ENCODE results near the gene NKAIN2.
A peak's percentile ranks its signal among the peaks of the same experiment; 100 is the strongest.

The NKAIN2 gene

DNA sequence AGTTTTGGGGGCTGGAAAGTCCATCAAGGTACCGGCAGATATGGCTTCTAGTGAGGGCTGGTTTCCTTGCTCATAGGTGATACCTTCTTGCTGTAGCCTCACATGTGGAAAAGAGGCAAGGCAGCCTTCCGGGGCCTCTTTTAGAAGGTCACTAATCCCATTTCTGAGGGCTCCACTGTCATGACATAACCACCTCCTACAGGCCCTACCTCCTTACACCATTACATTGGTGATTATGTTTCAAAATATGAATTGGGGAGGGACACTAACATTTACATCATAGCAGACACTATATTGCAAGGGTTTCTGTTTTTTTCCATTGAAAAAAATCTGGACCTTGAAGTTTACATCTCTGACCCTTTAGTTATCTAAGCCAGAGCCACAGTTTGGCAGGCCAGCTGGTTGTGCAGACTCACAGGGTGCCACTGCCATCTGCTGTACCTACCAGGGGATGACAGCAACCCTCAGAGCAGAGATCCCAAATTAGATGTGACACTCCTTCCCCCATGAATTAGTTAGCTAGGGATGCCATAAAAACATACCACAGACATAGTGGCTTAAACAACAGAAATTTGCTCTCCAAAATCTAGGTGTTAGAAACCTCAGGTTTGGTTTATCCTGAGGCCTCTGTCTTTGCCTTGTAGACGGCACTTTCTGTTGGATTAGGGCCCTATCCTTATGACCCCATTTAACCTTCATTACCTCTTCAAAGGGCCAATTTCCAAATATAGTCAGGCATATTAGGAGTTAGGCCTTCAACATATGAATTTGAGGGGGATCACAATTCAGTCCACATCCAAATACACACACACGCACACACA is 992.2 kb downstream of the NKAIN2 start:
- peak; percentile 44 for DNase-seq

DNA sequence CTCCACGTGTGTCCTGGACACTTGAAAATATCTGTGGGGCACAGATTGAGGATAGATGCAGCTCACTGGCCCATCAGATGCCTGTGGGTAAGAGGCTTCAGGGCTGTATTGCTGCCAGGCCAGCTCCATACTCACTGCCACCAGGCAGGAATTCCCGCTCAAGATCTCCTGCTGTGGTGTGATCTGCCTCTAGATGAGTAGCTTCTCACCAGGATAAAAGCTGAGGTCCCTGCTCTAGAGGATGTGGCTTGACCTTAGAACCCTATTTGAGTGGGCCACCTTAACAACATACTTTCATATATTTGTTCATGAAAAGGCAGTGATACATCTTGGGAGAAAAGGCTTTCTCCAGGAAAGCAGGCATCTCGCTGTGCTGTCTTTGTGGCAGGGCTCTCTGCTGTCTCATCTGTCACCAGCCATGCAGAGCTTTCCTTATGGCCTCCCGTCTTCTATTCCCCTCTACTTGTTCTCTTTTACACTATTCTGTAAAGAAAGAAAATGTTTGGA is 992.9 kb downstream of the NKAIN2 start:
- DNase-seq: no peak

DNA sequence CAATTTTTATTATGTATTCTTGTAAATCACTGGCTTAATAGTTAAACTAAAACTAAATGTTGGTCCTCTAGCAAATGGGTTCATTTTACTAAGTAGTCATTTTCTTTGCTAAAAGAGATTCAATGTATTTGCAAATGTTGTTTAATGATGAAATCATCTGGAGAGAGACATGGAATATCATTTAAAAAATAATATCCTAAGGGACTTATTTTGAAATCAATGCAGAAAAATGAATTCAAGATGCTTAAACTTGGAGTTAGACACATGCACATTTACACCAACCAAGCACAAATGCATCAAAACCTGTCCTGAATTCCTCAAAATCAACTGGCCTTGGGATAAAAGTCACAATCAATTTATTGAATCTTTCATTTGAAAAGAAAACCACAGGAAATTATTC is 993.6 kb downstream of the NKAIN2 start:
- DNase-seq: no peak

DNA sequence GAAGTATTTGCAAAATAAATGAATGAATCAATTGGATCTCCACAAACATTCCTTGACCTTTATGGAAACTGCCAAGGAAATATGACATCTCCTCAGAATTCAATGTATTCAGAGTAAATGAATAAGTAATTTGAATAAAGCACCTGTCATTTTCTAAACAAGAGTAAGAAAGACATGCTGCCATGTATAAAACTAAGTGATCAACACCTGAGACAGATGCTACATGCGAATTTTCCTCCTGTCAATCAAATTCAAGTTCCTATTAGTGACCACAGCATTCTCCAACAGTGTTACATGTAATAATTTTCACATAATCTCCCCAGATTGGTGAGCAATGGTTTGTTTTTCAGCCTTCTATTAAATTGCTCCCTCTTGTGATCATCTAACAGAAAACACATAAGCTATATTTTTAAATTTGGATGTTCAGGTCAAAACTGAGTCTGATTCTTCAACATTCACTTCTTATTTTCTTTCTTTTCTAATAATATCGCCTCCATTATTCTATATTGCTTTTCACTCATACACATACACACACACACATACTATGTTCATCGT is 995.4 kb downstream of the NKAIN2 start:
- DNase-seq: no peak

DNA sequence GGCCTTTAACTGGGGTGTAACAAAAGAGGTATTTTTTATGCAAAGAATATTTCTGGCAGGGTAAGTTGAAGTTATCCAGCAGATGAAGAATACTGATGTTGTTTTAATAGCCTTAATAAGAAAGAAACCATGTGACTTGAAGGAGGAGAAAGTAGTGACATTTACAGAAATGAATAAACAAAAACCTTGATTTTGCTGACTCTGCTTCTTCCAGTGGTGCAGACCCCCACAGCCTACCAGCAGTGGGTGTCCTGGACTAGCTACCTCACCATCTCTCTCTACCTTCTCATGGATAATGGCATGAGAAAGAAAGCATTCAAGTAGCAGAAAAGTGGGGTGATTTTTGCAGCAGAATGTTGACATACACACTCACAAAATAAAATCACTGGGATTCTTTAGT is 996.0 kb downstream of the NKAIN2 start:
- no peak for DNase-seq

DNA sequence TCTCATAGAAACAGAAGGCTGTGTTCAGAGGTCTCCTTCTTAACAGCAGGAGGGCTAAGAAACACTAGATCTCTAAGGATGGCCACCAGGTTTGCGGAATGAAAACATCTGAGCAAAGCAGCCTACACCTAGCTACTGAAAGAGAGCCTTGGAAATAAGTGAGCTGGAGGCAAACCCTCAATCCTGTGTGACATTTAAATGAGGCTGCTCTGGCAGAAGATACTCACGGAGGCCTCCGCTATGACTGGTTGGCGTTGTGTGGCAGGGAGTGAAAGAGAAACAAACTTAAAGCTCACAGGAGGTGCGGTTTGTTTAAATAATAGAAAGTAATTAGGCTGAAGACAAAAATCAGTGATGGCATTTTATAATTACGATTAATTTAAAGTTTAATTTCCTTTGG is 996.6 kb downstream of the NKAIN2 start:
- DNase-seq: no peak

DNA sequence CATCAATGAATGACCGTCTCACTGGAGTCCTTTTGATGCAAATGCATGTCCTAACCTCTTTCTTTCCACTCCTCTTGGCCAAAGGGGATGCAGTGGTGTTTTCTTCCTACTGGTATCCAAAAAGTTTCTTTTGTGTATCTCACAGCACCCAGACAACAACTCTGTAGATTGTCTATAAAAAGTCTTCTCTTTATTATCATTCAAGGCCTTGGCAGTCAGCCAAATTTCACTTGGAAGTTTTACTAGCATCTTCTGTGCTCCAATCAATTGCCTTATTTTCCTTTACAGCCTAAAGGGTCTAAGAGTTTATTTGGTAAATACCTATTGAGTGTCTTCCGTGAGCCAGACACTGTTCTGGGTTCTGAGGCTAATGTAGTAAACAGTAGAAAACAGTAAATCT is 1008.4 kb downstream of the NKAIN2 start:
- DNase-seq: peak; percentile 15

DNA sequence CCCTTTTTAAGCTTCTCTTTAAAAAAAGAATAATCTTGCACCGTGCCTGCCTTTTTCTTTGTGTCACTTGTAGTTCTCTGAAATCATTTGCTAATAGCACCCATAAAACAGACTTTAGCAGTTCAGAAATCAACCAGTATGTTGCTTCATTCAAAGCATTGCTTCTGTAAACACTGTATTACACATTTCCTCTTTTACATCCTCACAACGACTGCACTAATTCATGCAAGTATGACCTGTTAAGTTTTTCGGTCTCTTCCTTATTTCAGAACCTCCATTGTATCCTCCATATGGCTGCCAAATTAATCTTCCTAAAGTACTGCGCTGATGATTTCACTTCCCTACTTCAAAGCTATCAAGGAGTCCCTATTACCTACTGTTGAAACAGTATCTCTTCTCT is 1015.7 kb downstream of the NKAIN2 start:
- no peak for DNase-seq

DNA sequence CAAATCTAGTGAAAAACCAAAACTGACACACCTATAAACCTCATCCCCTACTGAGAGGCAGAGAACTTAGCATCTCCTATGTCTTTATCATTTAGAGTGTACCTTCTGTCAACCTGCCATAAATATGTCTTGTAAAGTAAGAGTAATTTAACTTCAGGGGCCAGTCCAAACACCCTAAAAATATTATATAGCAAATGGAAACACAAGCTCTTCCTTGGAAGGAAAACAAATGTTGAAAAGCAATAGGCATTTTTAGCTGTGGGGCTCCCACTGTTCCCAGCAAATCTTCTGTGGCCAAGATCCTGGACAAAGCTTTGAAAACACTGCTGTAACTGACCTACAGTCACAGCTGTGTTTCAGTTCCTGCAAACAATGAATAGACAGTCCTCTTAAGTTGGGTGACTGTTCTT is 1018.5 kb downstream of the NKAIN2 start:
- DNase-seq: no peak

DNA sequence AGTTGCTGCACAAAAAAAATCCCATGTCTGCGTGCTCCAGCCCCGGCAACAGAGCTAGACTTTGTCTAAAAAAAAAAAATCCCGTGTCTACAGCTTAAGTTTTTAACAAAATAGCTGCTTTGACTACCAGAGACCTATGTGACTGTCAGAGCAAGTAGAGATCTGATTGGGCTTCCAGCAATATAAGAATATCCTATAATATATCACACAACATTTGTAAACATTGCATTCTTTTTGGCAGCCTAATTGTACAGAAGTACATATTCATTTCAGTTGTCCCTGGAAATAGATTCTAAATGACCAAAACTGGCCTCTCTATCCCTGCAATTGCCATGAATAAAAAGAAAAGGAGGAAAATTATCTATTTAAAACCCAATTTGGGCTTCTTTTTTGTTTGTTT is 1019.1 kb downstream of the NKAIN2 start:
- no peak for DNase-seq

DNA sequence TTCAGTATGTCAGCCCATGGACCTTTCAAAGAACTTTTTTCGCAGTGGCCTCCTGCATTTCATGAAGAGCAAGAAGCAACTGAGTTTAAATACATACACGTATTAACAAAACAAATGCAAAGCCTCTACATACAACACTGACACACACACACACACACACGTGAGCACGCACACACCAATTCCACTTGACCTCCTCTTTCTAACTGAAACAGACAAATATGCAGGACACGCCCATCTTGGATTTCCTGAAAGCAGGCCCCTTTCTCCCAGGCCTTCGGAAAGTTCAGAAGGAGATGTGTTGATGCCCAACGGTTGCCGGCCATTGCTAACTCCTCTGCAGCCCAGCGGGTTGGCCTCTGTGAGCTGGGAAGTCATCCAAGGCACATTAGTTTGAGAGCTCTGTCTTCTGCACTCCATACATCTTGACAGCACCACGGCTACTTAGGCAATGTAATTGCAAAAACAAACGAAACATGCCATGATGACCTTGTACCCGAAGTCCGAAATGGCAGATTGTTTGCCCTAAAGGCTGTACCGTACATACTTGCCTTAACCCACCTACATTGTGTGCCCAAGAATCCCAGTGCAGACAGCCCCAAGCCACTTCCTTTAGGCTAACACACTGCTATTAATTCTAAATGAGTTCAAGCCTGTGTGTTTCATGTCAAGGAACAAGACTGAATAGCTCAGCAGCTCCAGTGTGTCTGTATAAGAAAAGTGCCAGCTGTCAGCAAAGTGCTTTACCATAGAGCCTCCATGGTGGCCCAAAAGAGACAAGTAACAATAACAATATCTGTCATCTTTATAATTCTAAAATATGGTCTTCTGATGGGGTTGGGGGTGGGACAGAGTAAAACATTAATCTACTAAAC is 1019.8 kb downstream of the NKAIN2 start:
- no peak for DNase-seq

DNA sequence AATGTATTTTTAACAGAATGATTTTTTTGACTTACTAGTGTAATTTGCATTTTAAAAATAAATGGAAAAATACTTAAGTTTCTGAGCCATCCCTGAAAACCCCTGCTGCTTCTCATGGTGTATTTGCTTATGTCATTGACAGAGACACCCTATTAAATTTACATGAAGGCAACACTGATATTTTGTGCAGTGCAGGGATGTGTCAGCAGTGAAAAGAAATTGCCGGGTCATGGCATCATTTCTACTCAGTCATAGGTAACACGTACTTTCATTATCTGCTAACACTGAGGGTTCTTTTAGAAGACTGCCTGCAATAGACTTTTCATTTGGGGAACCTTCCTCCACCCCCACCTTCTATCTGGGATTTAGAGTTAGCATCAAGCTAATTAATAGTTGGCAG is 1021.9 kb downstream of the NKAIN2 start:
- DNase-seq: no peak

DNA sequence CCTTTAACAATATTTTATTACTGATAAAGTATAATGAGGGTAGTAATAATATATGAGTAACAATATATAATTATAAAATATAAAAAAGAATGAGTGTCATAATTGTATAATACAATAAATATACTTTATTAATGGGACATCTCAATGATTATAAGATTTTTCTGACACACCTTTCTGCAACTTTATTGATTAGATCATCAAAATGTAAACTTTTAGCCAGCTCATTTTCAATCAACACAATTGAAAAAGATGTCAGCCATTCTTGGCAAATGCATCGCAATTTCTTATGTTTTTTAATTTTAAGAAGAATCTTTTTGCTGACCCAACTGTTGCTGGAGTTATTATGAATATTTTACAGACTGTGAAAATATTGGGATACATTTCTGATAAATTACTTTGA is 1026.2 kb downstream of the NKAIN2 start:
- no peak for DNase-seq

DNA sequence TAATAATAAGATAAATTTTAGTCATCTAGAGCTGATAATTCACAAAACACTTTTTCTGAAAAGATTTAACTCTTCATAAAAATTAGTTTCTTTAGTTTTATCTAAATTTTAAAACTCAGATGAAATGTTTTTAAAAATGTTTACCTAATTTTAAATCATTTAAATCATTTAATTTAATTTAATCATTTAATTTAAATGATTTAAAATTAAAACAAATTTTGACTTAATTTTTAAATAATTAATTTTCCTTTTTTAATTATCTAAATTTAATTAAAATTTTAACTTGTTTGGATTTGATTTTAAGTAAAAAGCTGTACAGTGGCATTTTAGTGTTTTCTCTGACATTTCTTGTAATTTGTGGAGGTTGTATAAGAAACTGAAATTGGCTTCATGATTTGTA is 1026.8 kb downstream of the NKAIN2 start:
- DNase-seq: no peak

DNA sequence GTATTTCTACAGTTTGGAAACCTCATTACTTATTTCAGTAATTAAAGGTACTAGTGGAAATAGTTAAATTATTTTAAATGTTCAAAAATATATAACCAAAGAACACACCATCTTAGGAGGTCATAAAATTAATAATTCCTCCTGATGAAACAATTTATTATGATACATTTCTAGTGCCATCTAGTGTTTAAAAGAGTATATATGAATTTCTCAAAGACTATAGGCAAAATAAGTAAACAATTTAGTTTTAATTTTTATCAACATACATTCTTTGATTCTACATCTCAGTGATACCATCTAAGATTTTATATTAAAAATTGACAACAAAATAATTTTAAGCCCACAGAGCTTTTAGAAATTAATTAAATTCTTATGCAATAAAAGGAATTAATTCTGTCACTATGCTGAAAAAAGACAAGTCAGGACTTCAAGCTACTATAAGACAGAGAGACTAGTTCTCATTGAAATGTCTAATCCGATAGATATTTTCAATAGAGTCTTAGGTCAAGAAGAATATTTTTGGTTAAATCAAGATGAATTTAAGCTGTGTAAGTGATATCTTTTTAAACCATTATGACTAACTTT is 1050.8 kb downstream of the NKAIN2 start:
- peak; percentile 28 for DNase-seq

DNA sequence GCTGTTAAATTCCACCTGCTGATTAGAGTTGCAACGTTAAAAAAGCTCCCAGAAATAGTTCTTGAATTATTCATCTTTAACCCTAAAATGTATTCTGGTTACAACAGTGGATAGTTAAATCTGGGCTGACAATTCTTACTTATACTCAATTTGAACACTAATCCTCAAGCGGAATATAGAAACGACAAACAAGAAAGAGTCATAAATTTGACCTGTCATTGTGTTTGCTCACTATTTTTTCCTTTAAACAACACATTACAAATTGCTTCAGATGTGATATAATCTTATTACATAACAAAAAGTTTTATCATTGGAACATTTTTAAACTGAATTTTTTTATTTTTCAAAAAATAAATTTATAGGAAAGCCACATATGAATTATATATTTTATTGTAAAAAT is 1054.1 kb downstream of the NKAIN2 start:
- DNase-seq: no peak

DNA sequence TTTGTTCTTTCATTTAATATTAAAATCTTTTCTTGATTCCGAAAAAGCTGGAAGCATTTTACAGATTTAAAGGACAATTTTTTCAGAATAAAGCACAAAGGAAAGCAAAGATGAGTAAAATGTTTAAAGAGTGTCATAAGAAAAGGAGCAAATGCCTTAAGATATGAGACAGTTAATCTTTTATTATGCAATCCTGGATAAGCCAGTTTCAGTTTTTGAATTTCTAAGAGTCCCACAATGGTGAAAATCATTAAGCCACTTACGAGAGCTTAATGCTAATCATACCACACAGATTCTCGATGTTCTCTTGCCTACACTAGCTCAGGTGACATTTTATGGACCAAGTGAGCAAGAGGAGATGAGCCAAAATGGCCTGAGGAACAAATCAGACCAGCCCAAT is 1054.9 kb downstream of the NKAIN2 start:
- no peak for DNase-seq

DNA sequence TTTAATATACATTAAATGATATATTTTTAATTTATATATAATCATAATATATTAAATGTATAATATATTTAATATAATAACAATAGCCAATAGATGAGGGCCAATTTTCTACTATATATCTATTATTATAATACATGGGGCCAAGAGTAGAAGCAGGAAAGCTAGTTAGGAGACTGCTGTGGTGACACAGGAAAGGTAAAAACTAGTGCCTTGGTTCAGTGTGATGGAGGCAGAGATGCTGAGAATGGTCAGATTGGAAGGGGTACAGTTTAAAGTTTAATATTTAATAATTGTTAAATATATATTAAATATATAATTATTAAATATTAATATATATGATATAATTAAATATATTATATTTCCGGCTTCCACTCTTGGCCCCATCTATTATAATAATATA is 1055.7 kb downstream of the NKAIN2 start:
- no peak for DNase-seq

DNA sequence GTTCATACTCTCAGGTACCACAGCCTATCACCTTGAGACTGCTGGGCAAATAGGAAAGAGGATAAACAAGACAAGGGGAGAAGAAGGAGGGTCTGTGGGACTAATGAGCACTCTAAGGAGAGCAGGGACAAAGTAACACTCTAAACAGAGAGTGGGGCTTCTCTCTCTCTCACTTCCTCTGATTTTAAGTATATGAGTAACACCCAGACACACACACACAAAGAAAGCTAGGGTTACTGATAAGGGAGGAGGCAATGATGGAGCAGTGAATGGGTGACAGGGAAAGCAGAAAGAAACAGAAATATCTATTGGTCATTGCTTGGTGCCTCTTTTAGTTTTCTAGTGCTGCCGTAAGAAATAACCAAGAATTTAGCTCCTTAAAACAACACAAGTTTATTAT is 1062.4 kb downstream of the NKAIN2 start:
- no peak for DNase-seq

DNA sequence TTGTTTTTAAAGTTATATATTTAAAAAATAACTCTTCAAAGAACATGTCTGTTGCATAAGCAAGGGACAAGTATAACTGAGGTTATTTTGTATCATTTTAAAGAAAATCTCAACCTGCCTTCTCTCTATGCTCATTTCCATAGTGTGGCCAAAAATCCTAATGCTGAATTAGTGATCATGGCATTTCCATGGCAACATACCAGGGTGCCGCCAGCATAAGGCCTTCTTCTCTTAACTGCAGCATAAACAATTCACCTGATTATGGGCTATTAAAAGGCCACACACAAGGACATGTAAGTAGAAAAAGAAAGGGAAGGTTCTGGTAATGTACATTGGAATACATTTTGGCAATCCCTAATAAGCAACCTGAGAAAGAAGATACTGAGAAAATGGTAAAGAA is 1063.5 kb downstream of the NKAIN2 start:
- DNase-seq: no peak

DNA sequence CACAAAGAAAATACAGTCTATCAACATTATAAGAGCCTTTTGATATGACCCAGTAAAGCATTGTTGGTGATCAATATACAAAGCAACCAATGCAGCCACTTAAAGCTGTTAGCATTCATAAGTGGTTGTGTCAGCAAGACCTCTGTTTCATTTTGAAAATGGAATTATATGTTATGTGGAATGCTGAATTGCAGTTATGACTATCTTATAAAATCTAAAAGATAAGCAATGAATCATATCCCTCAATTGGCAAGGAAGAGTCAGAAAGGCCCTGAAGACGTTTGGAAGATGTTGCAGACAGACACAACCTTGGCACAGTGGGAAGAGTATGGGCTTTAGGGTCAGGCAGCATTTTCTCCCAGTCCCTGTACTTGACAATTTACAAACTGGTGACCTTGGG is 1064.8 kb downstream of the NKAIN2 start:
- DNase-seq: no peak

DNA sequence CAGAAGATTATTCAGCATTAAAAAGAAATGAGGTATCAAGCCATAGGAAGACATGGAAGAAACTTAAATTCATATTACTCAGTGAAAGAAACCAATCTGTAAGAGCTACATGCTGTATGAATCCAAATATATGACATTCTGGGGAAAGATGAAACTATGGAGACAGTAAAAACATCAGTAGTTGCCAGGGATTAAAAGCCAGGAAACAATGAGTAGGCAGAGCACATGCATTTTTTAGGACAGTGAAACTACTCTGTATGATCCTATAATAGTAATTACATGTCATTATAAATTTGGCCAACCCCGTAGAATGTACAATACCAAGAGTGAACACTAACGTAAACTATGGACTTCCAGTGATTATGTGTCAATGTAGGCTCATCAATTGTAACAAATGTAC is 1065.8 kb downstream of the NKAIN2 start:
- DNase-seq: no peak
